Renal cortex interstitium (tissue), 11 donors: Measurements from ENCODE around the gene INPP5D. TPM values are rescaled to one million over a fixed set of nuclear protein-coding genes. Genes with fewer than 3 reads are reported as not detected.

Source experiments
- DNase-seq, 11 donors: peaks; one replicate each; pipeline ENCODE4 v3.0.0-alpha.2; 2013; ENCODE audit warnings: low read depth in 9 of 11, low spot score in 4 of 11; ENCODE audit errors: extremely low read depth in 1 of 11
- polyA plus RNA-seq, 3 donors: library from polyadenylated mRNA; unstranded; fragments of 120-200 nt; gene quantifications; one replicate each; pipeline ENCODE4 v1.2.1, GENCODE V29; 2013; ENCODE audit not compliant: insufficient read length in 3 of 3

INPP5D gene
- polyA plus RNA-seq, 3 donors = 6.1 to 10.8 (median 6.9) TPM

DNA sequence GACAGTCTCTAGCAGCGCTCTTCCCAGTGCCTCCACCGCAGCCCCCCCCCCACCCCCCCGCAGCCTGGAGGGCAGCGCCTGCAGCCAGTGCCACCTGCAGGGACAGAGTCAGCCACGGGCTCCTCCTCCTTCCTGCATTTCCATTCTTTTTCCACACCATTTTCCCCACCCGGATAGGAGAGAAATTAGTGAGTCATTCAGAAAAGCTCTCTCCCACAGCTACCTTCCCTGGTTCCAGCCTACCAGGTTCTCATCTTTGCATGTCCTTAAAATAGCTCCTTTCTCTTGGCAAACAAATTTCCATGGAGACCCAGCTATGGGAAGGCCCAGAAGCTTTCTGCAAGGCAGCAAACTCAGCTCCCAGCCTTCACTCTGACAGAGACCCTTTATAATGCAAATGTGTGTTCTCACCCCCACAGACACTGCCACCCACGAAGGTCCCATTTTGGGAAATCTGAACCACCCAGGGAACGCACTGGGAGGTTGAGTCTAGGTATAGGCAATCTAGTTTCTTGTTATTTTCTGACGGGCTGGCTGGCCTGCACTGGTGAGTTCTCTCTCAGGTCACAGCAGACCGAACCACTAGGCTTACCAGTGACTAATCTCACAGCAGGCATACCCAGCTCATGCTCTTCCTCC is 149.5 kb downstream of the INPP5D start:
- DNase-seq = no peak

DNA sequence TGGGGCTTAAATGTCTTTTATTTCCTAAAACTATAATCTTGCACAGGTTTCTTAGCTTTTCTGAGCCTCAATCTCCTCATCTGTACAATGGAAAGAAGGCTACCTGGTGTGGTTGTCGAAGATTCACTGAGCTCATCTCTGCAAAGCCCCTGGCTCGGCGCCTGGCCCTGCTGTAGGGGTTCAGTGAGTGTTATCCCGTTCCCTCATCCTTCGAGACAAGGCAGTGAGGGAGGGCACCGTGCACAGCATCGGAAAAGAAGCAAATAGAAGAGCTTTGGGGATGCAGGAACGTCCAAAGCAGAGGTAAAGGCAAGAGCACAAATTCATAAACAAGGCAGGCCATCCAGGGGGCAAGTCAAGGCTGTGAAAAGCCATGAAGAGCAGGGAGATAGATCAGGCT is 150.1 kb downstream of the INPP5D start:
- DNase-seq = no peak

DNA sequence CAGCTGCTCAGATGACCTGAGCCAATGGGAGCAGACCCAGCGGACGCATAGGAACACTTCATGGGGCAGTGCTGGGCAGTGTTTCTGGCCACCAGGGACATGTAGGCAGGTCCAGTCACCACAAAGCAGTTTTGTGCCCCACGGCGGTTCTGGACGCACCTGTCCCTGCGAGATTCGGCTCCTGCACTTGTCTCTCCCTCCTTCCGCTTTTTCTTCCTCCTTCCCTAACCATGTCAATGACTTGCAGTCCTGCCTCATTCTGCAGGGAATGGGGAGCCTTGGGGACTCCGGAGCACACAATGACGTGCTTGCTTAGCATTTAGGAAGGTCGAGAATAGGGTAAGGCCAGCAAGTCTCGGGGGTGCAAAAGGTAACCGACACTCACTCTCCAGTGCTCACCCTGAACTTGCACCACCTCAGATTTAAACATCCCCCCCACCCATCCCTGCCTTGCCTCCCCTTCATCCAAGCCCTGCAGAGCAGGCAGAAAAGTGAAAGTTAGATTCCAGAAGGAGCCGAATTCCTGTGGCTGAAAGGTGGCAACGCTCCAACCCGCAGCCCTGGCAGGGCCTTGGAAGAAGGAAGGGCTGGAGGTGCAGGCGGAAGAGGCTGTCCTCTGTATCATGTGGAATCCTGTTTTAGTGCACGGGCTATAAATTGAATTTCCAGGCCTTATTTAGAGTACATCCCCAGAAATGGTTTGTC is 150.9 kb downstream of the INPP5D start:
- DNase-seq = peak in 5 of 11 donors; percentile 3 to 25 (median 10)

DNA sequence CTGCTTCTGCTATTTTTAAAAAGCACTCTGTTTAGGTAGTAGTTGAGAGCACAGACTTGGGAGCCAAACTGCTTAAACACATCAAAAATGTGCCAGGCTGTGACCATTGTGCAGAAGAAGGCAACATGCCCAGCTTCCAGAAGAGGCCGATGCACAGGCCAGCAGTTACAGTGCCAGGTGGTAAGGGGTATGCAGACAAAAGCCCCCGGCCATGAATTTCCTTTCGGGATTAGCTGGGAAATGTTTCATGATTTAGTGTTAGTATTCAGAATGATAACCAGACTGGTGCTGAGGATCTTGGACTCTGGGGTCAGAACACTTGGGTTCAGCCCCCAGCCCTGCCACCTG is 151.4 kb downstream of the INPP5D start:
- DNase-seq = no peak

DNA sequence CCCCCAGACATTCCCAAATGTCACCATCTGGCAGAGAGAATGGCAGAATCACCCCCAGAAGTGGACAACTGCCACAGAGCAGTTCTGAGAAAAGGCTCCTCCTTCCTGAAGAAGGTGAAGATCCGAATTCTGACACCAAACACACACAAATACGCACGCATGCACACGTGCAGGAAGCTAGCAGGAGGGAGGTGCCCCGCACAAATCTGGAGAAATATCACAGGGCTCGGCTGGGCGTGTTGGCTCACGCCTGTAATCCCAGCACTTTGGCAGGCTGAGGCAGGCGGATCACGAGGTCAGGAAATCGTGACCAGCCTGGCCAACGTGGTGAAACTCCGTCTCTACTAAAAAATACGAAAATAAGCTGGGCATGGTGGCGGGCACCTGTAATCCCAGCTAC is 152.9 kb downstream of the INPP5D start:
- no peak for DNase-seq

DNA sequence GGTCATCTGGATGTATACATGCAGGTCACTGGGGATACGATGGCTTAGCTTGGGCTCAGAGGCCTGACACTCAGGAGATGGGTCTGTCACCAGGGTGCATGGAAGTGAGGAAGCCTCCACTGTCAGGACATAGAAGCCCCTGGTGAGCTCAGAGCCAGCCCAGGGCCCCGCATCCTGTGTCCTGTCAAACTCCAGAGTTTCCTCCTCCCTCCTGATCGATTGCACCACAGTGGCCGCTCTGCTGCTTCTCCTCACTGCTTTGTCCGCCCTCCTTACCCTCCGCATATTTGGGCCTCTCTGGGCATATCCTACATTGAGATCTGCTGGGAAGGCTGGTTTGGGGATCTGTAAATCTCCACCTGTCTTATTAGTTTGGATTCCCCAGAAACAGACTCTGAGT is 153.8 kb downstream of the INPP5D start:
- DNase-seq = no peak

DNA sequence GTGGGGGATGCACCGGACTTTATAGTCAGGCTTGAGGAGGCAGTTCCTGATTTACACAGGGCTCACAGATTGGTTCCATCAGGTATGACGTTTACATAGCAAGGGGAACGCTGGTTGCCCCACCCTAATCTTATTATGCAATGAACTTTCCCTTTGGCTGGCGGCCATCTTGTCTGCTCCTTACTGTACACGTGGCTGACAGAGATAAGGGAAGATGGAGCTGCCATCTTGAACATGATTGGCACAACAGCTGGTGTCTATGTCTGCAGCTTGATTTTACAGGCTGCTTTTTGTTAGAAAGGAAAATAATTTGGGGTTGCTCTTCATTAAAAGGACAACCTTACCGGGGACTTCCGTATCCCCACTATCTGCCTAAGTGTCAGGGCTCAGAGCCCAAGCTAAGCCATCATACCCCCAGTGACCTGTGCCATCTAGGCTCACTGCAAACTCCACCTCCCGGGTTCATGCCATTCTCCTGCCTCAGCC is 157.8 kb downstream of the INPP5D start:
- no peak for DNase-seq

DNA sequence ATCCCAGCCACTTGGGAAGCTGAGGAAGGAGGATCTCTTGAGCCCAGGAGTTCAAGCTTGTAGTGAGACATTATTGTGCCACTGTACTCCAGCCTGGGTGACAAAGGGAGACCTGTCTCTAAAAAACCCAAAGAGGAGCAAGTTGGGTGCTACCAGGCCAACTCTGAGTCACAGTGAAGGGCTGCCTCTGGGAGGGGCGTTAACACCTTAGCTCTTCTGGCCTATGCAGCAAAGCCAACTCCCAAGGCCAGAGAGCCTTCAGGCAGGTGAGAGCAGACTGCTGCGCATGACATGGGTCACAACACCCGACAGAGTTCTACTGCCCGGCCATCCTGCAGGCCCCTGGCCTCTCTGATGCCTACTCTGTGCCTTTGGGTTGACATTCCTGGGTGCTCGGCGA is 158.7 kb downstream of the INPP5D start:
- no peak for DNase-seq

DNA sequence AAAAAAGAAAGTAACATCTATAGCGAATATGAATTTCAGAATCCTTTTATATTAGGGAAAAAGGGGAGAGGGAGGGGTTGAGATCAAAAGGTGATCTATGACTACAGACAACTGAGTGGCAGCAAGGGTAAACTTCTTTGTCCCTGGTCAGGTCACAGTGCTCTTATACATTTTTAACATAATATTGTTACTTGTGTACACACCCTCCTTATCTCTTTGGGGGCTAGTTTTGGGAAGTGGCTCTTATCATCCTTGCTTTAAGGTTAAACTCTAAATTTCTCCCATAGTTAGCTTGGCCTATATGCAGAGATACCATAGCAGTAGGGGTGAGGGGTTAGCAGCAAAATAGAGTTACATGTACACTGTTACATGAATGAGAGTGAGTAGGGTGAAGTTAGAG is 159.7 kb downstream of the INPP5D start:
- DNase-seq = no peak

DNA sequence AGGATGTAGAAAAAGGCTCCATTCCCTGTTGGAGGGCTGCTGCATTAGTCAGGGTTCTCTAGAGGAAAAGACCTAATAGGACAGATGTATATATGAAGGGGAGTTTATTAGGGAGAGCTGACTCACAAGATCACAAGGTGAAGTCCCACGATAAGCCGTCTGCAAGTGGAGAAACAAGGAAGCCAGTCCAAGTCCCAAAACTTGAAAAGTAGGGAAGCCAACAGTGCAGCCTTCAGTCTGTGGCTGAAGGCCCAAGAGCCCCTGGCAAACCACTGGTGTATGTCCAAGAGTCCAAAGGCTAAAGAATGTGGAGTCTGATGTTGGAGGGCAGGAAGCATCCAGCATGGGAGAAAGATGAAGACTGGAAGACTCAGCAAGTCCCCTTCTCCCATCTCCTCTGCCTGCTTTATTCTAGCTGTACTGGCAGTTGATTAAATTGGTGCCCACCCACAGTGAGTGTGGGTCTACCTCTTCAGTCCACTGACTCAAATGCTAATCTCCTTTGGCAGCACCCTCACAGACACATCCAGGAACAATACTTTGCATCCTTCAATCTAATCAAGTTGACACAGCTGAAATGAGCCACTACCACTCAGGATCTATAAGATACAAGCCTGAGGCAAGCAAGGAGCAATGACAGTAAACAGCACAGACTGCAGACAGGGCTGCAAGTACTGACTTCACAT is 161.4 kb downstream of the INPP5D start:
- DNase-seq = no peak

DNA sequence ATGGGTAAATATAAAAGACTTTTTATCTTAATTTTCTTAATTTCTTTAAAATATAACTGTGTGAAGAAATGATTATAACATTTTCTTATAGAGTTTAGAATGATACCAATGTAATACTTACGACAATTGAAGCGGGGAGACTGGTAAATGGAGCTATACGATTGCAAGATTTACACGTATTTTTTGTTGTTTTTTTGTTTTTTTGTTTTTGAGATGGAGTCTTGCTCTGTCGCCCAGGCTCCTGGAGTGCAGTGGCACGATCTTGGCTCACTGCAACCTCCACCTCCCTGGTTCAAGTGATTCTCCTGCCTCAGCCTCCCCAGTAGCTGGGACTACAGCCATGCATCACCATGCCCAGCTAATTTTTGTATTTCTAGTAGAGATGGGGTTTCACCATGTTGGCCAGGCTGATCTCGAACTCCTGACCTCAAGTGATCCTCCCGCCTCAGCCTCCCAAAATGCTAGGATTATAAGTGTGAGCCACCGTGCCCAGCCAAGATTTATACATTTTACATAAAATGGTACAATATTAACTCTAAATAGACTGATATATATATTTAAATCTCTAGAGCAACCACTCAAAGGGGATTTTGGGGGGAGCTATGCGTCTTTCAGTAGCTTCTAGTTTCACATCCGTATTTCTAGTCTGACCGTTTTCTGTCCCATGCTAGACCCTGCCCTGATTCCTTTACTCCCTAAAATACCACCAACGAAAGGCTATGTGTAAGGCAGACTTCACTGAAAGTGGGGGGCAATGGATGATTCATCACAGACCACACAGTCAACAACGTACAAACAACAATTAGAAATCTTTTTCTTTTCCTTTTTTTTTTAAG is 163.1 kb downstream of the INPP5D start:
- DNase-seq = no peak

DNA sequence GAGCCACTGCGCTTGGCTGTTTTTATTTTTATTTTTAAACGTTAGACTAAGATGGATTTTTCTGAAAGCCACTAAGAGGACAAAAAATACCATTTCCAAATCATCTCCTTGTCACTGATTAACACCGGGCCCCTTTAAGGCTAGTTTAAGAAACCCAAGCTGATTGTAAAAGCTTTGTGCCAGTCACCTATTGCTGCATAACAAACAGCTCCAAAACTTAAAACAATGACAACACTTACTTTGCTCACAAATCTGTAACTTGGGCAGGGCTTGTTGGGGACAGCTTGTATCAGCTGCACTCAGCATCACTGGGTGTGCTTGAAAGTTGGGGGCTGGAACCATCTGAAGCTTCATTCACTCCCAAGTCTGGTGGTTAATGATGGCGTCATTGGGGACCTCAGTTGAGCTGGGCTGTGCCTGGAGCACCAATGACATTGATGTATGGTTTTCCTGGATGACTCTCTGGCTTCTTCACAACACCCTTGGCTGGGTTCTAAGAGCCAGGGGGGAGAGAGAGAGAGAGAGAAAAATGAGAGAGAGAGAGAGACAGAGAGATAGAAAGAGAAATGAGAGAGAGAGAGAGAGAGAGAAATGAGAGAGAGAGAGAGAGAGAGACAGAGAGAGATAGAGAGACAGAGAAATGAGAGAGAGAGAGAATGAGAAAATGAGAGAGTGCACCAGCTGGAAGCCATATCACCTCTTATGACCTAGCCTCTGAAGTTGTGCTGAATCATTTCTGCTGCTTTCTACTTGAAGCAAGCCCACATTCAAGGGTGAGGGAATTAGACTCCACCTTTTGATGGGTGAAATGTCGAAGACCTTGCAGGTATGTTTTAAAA is 165.3 kb downstream of the INPP5D start:
- no peak for DNase-seq

DNA sequence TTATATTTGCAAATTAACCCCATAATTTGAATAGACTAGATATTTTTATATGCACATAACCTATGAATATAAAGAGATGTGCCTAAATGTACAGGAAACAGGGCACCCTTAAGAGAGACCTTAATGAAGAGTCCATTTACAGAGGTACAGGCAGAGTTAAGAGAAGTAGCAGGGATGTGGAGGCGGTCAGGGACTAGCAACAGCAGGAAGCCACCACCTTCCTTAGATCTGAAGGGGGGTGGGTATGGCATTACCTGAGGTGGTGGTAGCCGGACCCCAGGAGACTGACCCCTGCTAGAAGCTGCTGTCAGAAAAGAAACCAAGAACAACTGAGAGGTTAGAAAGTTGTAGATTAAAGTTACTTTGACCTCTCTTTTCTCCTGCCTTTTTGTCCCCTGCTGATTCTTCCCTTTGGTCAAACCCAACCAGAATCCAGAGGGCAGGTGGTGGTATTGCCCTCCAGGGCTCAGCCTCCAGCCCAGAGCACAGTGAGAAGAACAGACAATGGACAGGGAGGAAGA is 166.4 kb downstream of the INPP5D start:
- no peak for DNase-seq

DNA sequence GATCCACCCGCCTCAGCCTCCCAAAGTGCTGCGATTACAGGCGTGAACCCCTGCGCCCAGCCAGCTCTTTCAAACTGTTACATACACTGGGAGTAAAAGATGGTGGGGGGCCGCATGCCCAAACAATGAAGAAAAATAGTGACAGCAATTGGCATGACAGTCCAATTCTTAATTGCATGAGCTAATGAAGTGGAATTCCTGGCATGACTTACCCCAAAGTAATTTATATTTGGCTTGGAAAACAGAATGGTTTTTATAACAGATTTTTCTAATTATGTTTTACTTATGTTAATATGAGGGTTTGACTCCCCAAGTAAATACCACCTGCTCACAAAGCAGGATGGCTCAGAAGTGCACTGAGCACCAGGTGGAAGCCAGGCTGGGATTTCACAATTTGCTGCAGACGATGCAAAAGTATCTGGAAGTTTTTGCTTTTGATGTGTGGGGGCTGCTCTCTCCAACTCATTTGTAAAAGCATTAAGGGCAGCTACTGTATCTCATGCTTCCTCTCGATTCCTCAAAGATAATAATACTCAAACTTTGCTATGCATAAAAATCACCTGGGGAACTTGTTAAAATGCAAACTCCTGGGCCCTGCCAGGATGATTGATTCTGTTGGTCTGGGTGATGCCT is 167.3 kb downstream of the INPP5D start:
- DNase-seq = no peak

DNA sequence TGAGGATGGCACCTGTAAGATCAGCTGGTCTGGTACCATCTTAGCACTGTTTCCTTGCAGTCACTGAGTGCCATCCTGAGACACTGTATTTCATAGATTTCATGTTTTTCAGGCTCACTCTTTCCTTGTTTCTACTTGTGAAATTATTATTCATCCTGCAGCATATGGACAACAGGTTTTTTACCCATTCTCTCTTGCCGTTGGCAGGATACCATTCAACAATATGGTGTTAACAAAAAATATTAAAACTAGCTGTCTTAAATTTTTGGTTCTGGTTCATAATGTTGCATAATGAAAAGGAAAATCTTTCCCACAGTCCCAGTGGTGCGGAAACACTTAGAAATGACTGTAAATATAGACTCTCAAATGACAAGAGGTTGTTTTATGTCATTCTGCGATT is 168.2 kb downstream of the INPP5D start:
- DNase-seq = no peak

DNA sequence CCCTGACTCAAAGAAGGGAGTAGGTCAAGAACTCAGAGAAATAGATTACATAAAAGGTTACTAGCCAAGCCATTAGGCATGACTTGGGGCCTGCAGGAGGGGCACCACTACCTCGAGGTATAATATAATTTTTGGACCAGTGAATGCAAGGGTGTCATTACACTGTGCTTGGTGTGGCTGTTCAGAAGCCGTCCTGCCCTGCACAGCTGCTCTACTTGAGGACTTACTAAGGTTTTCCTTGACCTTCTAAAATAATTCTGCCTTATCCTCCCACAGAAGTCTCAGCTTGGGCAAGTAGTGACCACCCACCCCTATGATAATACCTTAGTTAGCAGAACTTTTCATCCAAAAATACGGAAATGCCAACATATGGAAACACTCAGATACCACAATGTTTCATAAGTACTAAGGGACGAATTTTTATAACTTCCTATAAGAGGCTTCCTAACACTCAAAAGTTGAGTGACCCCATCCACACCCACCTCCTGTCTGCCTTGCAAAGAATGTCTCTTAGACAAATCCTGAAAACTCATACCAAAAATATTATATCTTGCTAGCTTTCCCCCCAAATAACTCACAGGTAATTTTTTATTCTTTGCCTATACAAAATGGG is 173.6 kb downstream of the INPP5D start:
- no peak for DNase-seq

DNA sequence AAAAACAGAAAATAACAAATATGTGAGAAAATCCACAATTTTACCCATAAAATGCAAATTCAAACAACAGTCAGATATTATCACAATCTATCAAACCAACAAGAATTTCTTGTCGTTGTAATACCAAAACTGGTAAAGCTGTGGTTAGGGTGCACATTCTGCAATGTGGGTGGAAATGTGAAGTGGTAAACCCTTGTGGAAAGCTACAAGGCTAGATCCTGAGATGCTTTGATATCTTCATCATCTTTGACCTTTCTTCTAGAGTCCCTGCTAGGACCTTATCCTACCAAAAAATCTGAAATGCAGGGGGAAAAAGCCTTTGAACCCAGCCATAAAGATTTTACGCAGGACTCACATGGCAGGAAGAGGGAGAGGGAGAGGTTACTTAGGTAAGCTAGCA is 174.1 kb downstream of the INPP5D start:
- no peak for DNase-seq

DNA sequence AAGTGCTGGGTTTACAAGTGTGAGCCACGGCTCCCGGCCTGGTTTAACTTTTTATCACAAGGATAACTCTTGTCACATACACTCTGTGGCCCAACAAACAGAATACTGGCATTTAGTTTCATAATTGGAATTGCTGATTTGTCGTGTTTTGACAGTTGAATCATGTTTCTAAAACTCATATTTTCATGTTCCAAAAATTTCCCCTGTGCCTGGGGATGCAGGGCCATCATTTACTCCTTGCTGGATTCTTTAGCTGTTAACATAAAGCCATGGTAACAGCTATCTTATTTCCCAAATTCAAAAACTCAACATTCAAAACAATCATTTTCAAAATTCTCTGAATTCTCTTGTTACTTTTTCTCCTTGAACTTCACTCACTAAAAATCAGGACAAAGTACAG is 174.9 kb downstream of the INPP5D start:
- no peak for DNase-seq
